Skeletal muscle tissue (tissue), 4 donors: Measurements from ENCODE around the gene GOLGA8B. TPM values are rescaled to one million over a fixed set of nuclear protein-coding genes. Genes with fewer than 3 reads are reported as not detected.
"Not testable (repeated sequence)": the region's sequence is repeated elsewhere in the genome, so short reads cannot be mapped to it uniquely, and the experiment has no call there.

Experiments
- H3K27ac ChIP-seq: one replicate; pipeline ENCODE4 v1.7.0; 2013; ENCODE audit warnings: mild to moderate bottlenecking, low read depth, low read length, inconsistent platforms
- H3K27me3 ChIP-seq, 3 donors: one replicate each; pipeline ENCODE4 v1.7.0; 2013; ENCODE audit warnings: low read length in 3 of 3; ENCODE audit not compliant: control insufficient read depth in 3 of 3, insufficient read depth in 3 of 3
- H3K36me3 ChIP-seq, 3 donors: one replicate each; pipeline ENCODE4 v1.7.0; 2013; ENCODE audit warnings: low read length in 3 of 3; ENCODE audit not compliant: control insufficient read depth in 3 of 3, insufficient read depth in 3 of 3
- H3K4me1 ChIP-seq, 3 donors: one replicate each; pipeline ENCODE4 v1.7.0; 2013; ENCODE audit warnings: low read length in 3 of 3, mild to moderate bottlenecking in 3 of 3; ENCODE audit not compliant: control insufficient read depth in 3 of 3, insufficient read depth in 3 of 3
- H3K4me3 ChIP-seq, 3 donors: one replicate each; pipeline ENCODE4 v1.7.0; 2013; ENCODE audit warnings: low read length in 3 of 3
- H3K9ac ChIP-seq, 3 donors: one replicate each; pipeline ENCODE4 v1.7.0; 2013; ENCODE audit warnings: low read length in 3 of 3, mild to moderate bottlenecking in 3 of 3, moderate library complexity in 2 of 3, low read depth in 1 of 3
- H3K9me3 ChIP-seq, 3 donors: one replicate each; pipeline ENCODE4 v1.7.0; 2013; ENCODE audit warnings: low read length in 3 of 3; ENCODE audit not compliant: control insufficient read depth in 3 of 3
- total RNA-seq: library from RNA; depleted of rRNA; stranded (reverse); fragments of >200 nt; gene quantifications from one replicate; pipeline ENCODE4 v1.2.3, GENCODE V29; 2014
- donor health status: Osteomylitis.

The GOLGA8B gene
- total RNA-seq, 1 donor from 2014 or later: 8.4 TPM

DNA sequence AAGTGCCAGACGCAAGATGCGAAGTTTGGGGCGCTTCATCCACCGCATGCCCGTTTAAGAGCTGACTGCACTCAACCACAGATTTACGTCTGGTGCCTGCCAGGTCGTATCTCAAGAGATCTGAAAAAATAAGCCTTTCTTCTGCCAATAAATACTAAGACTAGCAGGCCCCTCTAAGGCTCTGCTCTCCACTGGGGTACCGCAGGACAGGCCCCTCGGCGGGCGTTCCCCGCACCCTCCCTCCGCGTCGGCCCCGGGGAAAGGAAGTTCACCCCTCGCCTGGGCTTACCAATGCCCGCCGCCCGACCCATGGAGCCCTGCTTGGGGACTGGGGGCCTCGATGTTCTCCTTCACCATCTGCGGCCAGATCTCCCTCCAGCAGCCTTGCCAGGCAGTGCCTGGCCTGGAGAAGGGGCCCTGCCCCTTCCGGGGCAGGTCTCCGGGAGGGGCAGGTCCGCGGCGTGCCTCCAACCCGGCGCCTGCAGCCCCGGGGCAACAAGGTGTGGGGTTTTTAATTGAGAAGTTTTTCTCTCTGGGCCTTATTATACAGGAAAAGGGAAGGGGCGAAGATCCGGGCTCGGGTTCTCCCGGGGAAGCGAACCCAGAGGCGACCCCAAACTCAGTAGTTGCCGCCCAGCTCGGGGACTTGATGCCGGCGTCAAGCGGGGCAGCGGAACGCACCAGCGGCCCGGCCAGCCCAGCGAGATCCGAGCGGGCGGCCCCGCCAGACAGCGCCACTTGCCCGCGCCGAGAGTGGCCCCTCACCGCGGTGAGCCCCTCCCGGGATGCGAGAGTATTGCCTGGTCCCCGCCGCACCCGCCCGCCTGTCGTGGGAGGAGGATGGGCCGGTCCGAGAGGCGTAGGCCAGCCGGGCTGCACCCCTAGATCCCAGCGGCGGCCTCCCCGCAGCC, 735 bp downstream of the GOLGA8B start:
- Histone ChIP-seq H3K9me3 (no peaks in the 10 kb centered on the region), H3K36me3 (no peaks in the 10 kb centered on the region), H3K27me3 (peaks cover 0 to 12% (median 9%) of the 10 kb centered on the region in 3 donors), H3K9ac (peak overlapping the region; percentile 57 to 77 (median 70)), H3K4me1 (peaks cover 9 to 27% (median 17%) of the 10 kb centered on the region in 3 donors), H3K4me3 (peak overlapping the region; percentile 60 to 79 (median 74)), H3K27ac (no peak overlapping the region)

DNA sequence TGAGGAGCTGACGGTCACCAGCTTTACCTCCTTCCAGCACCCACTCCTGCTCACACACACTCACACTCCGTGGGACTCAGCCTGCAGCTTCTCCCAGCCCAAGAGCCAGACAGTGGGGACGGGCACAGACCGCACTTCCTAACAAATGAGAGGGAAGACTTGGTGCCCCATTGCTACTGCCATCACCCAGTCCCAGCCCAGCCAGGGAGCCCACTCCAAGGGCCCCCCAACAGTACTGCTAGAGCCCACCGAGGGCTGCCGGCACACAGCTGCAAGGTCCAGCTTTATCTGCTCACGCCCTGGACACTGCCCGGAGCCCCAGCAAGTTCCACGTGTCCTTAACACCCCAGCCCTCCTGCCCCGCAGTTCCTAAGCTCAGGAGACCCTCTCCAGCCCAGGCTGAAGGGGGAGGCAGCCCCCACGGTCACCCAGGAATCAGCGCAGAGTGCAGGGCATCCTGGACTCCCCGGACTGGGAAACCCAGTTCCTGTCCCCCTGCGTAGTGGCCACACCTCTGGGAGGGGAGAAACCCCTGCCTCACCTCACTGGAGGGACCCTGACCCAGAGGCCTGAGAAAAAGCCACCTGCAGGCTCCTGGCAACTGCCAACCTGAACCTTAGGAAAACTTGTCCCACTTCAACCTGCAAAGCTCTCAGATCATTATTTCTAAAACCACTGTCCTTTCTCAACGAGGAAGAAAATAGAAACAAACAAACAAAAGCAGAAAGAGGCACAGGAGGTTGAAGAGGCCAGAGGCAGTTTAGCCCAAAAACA, 1.6 kb downstream of the GOLGA8B start:
- not testable (repeated sequence) for H3K36me3 ChIP-seq, H3K9me3 ChIP-seq, H3K27ac ChIP-seq
- Histone ChIP-seq H3K9ac (peak overlapping the region; percentile 51 to 77 (median 70)), H3K4me1 (peaks cover 9 to 27% (median 17%) of the 10 kb centered on the region in 3 donors), H3K27me3 (peaks cover 0 to 12% (median 9%) of the 10 kb centered on the region in 3 donors), H3K4me3 (peak overlapping the region; percentile 60 to 79 (median 74))

DNA sequence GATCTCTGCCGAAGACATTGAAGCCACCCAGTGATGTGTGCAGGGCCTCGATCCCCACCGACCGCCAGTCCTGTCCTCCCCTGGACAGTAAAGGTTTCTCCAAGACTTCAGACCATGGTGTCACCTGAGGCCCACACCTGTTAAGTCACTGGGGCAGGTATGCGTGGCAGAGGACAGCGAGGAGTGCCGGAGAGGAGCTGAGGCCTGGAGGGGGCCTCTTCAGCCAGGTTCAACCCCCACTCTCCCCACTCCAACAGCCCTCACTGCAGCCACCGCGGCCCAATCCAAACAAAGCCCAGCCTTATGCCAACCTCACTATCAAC, 2.4 kb downstream of the GOLGA8B start:
- H3K9me3 ChIP-seq: no peaks in the 10 kb centered on the region
- H3K4me1 ChIP-seq: peaks cover 9 to 27% (median 17%) of the 10 kb centered on the region in 3 donors
- no peak overlapping the region for H3K9ac ChIP-seq
- peaks cover 0 to 12% (median 9%) of the 10 kb centered on the region in 3 donors for H3K27me3 ChIP-seq
- no peaks in the 10 kb centered on the region for H3K36me3 ChIP-seq
- no peak overlapping the region for H3K4me3 ChIP-seq
- H3K27ac ChIP-seq: no peak overlapping the region

DNA sequence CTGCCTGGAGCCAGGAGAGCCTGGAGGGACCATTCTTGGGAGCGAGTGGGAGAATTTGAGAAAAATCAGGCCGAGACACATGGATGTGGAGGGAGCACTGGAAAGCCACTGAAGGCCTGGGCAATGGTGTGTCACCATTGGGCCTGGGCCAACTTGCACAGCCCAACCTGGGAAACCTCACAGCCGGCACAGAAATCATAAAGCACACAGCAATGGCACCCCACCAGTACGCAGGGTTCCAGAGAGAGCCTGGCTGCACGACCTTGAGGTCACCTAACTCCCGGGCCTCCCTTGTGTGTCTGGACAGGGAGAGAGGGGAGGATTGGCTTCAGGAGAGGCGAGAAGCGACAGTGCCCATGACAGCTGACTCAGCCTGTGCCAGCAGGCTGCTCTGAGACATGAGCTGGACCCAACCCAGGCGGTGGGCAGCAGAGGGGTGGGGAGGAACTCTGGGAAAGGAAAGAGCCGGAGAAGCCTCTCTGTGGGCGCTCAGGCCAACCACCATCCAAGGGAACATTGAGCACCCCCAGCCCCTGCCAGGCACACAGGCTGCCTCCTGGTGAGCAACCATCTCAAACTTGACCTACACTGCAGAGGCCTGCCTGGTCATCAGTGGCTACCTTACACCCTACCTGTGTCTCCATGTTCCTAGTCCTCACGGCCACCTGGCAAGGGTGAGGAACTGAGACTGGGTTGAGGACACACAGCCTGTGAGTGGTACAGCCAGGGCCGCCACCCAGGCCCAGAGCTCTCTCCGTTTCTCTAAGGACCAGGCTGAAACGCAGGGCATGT, 3.0 kb downstream of the GOLGA8B start:
- not testable (repeated sequence) for H3K4me3 ChIP-seq, H3K9ac ChIP-seq, H3K9me3 ChIP-seq, H3K27ac ChIP-seq, H3K36me3 ChIP-seq
- peaks cover 9 to 27% (median 17%) of the 10 kb centered on the region in 3 donors for H3K4me1 ChIP-seq
- peaks cover 0 to 12% (median 9%) of the 10 kb centered on the region in 3 donors for H3K27me3 ChIP-seq

DNA sequence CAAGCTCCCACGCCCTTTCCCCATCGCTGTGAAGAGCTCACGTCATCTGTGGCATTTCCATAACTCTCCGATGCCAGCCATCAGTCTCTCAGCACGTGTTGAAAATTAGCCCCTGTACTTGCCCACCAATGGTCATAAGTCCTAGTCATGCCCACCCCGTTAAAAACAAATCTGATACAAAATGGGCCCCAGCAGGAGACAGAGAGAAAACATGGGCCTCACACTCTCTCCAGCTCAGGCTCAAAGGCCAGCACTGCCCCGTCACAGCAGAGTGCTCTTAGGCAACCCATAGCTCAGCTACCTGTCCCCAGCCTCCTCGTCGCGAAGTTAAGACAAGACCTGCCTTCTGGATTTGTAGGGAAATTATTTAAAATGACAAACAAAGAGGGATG, 5.2 kb downstream of the GOLGA8B start:
- H3K27ac ChIP-seq: no peak overlapping the region
- H3K9me3 ChIP-seq: no peaks in the 10 kb centered on the region
- peaks cover 5 to 21% (median 10%) of the 10 kb centered on the region in 3 donors for H3K4me1 ChIP-seq
- H3K27me3 ChIP-seq: peaks cover 0 to 6% (median 4%) of the 10 kb centered on the region in 3 donors
- H3K9ac ChIP-seq: no peak overlapping the region
- no peaks in the 10 kb centered on the region for H3K36me3 ChIP-seq
- no peak overlapping the region for H3K4me3 ChIP-seq

DNA sequence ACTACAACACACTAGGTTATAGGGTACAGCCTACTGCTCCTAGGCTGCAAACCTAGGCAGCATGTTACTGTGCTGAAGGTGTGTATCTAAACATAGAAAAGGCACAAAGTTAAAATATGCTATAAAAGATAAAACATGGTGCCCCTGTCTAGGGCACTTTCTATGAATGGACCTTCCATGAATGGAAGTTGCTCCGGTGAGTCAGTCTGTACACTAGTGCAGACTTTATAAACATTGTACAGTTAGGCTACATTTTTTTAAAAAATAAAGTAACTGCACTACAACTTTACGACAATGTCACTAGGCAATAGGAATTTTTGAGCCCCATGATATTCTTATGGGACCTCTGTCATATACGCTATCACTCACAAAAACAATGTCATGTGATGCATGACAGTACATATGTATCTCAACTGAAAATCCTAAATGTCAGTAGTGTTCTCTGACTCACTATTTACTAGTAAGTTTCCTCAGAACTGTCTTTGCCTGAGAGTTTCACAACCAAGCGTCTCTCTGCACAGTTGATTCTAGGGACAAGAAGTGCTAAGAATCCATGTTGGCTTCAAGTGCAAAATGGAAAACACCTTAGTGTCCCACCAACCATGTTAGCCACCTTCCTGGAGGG, 5.7 kb downstream of the GOLGA8B start:
- not testable (repeated sequence) for H3K4me3 ChIP-seq, H3K36me3 ChIP-seq, H3K9ac ChIP-seq, H3K27me3 ChIP-seq, H3K27ac ChIP-seq, H3K9me3 ChIP-seq
- H3K4me1 ChIP-seq: peaks cover 5 to 21% (median 10%) of the 10 kb centered on the region in 3 donors

DNA sequence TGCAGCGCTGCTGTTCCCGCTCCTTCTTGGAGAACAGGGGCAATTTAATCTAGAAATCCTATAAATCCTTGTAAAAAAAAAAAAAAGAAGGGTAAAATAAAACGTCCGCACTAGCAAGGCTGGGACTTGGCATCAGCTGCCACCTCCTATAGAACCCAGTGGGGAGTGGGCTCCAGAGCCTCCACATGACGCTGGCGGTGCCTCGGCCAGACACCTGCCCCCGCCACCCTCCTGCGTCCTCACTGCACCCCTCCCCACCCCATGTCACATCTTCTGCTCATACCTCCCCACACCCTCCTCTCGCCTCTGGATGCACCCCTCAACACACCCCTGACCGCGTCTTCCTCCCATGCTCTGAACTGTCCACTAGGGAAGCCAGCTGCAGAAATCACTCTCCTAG, 8.4 kb downstream of the GOLGA8B start:
- H3K36me3 ChIP-seq, H3K4me3 ChIP-seq, H3K9me3 ChIP-seq, H3K27me3 ChIP-seq, H3K4me1 ChIP-seq, H3K9ac ChIP-seq, H3K27ac ChIP-seq: not testable (repeated sequence)

DNA sequence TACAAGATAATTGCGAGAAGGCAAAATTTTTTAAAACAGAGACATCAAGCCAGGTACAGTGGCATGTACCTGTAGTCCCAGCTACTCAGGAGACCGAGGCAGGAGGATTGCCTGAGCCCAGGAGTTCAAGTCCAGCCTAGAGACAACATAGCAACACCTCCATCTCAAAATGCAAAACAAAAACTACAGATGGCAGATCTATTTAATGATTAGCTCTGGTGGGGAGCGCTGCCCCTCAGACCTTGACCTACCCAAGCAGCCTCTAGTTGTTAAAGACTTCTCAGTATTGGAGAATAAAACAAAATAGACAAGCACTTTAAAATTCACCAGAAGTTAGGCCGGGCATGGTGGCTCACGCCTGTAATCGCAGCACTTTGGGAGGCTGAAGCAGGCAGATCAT, 10.5 kb downstream of the GOLGA8B start:
- H3K27me3 ChIP-seq, H3K36me3 ChIP-seq, H3K4me3 ChIP-seq, H3K9ac ChIP-seq, H3K27ac ChIP-seq, H3K4me1 ChIP-seq, H3K9me3 ChIP-seq: not testable (repeated sequence)

DNA sequence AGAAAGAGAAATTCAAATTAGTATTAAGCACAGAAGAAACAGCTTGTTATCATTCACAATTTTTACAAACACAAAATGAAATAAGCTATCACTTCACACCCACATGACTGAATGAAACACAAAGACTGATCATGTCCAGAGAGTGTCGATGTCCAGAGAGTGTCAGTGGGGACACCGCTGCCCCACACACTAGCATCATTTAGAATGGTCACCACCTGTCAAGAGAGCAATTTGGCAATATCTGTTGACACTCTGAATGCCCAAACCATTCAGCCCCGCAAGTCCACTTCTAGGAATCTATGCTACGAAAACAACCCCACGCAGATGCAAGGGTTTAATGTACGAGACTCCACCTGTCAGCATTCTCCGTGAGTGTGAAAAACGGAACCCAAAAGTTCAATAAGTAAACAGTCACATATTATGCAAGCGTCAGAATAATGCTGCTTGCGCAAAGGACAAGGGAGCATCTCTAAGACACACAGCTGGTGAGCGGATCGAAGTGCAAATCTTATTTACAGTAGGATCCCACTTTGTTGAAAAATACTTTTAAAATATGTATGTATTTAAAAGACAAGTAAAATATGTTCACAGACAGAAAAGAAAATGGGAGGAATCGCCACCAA, 11.3 kb downstream of the GOLGA8B start:
- not testable (repeated sequence) for H3K9me3 ChIP-seq, H3K27me3 ChIP-seq, H3K36me3 ChIP-seq, H3K9ac ChIP-seq, H3K4me1 ChIP-seq, H3K27ac ChIP-seq, H3K4me3 ChIP-seq
